ENCODE results near the gene TPRN.

Gene TPRN

DNA sequence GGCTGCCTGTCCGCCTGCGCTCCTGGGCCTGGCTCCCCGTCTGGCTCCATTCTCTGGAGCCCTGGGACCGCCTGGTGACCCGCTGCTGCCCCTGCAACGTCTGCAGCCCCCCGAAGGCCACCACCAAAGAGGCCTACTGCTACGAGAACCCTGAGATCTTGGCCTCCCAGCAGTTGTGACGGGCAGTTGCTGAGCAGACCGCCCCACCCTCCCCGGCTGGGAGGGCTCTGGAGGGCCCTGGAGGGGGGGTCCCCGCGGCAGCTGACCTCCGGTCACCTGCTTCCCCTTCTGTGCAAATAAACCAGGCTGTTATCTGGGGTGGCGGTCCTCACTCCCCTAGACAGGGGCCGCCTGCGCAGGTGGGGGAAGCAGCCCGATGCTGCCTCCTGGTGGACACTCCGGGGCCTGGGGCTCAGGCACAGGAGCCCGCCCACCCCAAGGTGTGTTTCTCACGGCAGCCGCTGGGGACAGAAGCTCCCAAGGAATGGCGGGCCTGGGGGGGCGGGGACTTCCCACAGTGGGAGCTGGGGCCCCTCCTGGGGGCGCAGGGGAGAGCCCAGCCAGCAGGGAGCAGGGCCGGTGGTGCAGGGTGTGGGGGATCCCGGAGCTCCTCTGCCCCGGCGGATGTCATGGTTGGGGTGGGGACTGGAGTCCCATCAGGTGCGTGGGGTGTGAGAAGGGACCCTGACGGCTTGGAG lies 35.8 kb upstream of the TPRN start:
- DNase-seq (ENCODE audit: low read depth in 1 of 2, low spot score in 1 of 2) = peak; percentile 86 to 87

GRCh38 chr9:137235424-137236237 lies 35.1 kb upstream of the TPRN start:
- no peak for DNase-seq (ENCODE audit: low read depth in 1 of 2, low spot score in 1 of 2)

- no peak for DNase-seq (ENCODE audit: low read depth in 1 of 2, low spot score in 1 of 2)
Measured at GRCh38 chr9:137234758-137235423, 34.4 kb upstream of the TPRN start.

GRCh38 chr9:137234055-137234697 lies 33.6 kb upstream of the TPRN start:
- DNase-seq (ENCODE audit: low read depth in 1 of 2, low spot score in 1 of 2) = no peak

- DNase-seq (ENCODE audit: low read depth in 1 of 2, low spot score in 1 of 2) = no peak
Measured at GRCh38 chr9:137233143-137233980, 32.8 kb upstream of the TPRN start.

- DNase-seq (ENCODE audit: low read depth in 1 of 2, low spot score in 1 of 2) = no peak
Measured at GRCh38 chr9:137232510-137232909, 32.0 kb upstream of the TPRN start.

GRCh38 chr9:137232101-137232500 lies 31.6 kb upstream of the TPRN start:
- DNase-seq (ENCODE audit: low read depth in 1 of 2, low spot score in 1 of 2) = no peak

- DNase-seq (ENCODE audit: low read depth in 1 of 2, low spot score in 1 of 2) = no peak
Measured at GRCh38 chr9:137231372-137232039, 31.0 kb upstream of the TPRN start.

- DNase-seq (ENCODE audit: low read depth in 1 of 2, low spot score in 1 of 2) = no peak
Measured at GRCh38 chr9:137230705-137231371, 30.3 kb upstream of the TPRN start, which contains the start of gene SLC34A3. Gene SLC34A3 (plus strand): TSS chr9:137230901. CDS start chr9:137231703, 802 bp downstream.

DNA sequence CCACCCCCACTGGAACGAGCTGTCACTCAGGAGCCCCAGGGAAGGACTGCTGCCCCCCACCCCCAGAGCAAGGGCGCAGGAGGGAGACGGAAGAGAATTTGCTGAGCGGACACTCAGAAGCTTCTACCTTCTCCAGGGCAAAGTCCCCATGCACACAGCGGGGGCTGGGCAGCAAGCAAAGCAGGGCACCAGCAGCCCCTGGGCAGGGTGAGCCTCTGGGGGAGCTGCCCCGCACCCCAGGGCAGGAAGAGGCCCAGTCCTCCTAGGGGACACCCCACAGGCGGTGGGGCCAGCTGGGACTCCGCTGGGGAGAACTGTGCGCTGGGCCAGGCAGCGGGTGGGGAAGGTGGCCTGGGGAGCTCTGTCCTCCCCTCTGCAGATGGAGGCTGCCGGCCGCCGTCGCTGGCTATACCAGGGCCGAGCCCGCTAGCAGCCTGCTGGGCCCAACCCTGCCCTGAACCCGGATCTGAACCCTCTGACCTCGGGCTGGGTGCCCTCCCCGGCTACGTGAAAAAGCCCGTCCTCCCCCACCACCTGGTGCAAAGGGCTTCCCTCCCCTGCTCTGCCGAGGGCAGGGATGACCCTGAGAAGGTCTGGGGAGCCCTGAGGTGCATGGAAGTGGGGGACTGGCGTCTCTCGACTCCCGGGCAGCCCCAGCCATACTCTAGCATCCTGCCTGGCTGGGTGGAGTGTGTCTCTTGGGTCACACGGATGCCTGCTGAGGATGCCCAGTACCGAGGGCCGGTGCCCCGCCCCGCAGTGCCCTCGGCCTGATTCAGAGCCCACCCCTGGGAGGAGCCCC lies 29.6 kb upstream of the TPRN start:
- DNase-seq (ENCODE audit: low read depth in 1 of 2, low spot score in 1 of 2) = no peak

DNA sequence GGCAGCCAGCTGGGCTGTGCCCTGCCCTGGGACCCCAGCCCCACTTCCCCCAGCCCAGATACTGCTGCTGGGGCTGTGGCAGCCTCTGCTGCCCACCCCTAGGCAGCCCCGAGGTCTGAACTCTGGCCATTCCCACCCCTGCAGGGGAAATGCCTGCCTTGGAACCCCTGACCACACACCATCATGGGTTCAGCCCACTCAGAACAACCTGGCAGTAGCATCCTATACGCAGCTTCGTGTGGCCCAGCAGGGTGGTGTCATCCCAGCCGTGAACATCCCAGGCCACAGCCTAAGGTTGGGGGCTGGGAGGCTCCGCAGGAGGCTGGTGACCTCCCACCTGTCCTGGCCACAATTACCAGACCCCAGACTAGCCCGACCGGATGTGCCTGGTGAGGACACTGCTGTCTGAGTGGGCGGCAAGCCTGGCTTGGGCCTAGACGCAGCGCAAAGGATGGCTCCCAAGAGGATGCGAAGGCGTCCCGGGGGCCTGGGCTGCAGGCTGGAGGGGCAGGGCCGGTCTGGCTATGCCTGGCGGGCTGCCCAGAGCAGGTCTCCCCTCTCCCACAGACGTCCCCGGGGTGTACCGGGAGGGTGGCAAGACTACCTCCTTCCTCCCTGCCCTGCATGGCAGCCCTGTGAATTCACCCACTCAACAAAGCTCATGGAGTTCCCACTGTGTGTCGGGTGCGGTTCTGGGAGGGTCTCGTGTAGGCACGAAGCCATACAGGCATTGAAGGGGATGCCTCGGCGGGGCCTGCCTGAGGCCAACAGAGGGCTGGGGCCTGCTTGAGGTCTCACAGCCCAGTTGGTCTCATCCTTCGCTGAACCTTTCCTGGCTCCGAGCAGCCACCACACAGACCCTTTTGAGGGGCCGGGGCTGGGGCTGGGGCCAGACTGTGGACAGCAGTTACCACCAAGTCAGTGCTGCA lies 28.7 kb upstream of the TPRN start:
- no peak for DNase-seq (ENCODE audit: low read depth in 1 of 2, low spot score in 1 of 2)

GRCh38 chr9:137228506-137228967 lies 28.0 kb upstream of the TPRN start:
- DNase-seq (ENCODE audit: low read depth in 1 of 2, low spot score in 1 of 2) = no peak

DNA sequence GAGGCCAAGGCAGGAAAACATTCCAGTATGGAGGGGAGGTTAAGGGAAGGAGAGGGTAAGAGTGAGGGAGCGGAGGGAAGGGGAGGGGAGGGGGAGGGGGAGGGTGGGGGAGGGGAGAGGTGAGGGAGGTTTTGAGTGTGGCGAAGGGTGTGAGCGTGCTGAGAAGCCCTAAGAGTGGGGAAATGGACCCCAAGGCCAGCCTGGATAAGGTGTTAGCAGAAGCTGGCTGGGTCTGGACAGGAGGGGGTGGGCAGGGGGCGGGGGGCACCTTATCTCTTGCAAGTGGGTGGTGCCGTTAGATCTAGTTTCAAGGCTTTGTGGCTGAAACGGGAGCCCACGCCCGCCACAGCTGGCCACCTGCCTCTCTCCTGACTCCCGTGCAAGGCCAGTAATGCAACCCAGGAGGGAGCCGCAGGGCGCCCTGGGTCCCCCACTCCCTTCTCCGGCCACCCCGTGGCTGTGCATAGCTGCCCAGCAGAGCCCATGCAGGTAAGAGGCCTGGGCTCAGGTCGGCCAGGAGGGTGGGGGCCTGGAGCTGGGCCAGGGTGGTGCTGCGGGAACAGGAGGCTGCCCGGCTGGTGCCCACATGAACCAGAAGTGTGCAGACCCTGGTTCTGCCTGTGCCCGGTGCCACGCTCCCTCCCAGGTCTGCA lies 27.4 kb upstream of the TPRN start:
- no peak for DNase-seq (ENCODE audit: low read depth in 1 of 2, low spot score in 1 of 2)

DNA sequence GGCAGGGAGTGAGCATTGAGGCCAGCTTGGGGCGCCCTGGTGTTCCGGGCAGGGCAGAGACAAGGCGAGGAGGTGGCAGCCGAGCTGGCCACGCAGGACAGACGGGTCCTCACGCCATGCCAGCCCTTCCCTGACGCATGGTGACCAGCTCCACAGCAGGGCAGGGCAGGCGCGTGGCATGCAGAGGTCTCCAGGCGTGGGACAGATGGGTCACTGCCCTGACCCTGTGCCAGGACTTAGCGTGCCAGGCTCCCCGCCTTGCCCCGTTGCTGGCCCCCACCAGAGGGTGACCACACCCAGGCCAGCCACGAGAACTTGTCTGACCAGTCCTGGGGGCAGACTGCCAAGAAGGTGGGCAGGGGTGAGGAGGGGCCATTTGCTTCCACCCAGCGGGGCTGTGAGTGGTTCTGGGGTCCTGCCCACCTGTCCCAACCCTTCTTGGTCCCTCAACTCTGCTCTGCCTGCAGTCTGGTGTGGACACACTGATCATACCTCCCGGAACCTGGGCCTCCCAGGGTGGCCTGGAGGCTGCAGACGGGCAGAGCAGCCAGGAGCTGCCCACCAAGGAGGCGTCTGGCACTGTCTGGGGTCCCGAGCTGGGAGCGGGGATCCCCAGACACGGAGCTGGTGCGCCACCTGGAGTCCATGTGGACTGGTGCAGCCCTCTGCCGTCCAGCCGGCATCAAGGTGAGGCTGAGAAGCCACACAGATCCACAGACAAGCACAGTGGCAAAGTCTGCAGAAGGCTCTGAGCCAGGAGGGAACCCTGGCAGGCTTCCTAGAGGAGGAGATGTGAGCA lies 26.7 kb upstream of the TPRN start, which contains the start of gene RNF224:
TSS of gene RNF224 (plus strand) at position 449 of the 799 bp plus-strand sequence. CDS start 834 bp downstream, outside the sequence.
- peak; percentile 61 to 74 for DNase-seq (ENCODE audit: low read depth in 1 of 2, low spot score in 1 of 2)

GRCh38 chr9:137226338-137227053 lies 26.0 kb upstream of the TPRN start:
- DNase-seq (ENCODE audit: low read depth in 1 of 2, low spot score in 1 of 2) = no peak

Measured in activated CD4-positive, alpha-beta T cell treated with anti-CD3 and anti-CD28 coated beads, Interleukin-2, amount 50 U/mL, for 24 hours (primary cell).